Coronary artery (tissue), 2 donors: Measurements from ENCODE around the gene UNC5C.

Experiments
- DNase-seq: peaks from one replicate; pipeline ENCODE4 v3.0.0-alpha.2; 2017; ENCODE audit warnings: low spot score
- H3K27ac ChIP-seq, 2 donors: fragments of 200-600 bp; sonication (generic); one replicate each; pipeline ENCODE4 v1.5.1; 2016 to 2019
- H3K4me3 ChIP-seq: fragments of 200-600 bp; sonication (generic); 2 replicates; pipeline ENCODE4 v1.5.1; 2016; ENCODE audit warnings: mild to moderate bottlenecking, moderate library complexity
- TF ChIP-seq, protein P1 (sequence below): fragments of 200-600 bp; sonication (generic); IDR thresholded peaks from one replicate; pipeline ENCODE4 v1.5.1; 2019; ENCODE audit warnings: antibody characterized with exemption

Gene UNC5C

DNA sequence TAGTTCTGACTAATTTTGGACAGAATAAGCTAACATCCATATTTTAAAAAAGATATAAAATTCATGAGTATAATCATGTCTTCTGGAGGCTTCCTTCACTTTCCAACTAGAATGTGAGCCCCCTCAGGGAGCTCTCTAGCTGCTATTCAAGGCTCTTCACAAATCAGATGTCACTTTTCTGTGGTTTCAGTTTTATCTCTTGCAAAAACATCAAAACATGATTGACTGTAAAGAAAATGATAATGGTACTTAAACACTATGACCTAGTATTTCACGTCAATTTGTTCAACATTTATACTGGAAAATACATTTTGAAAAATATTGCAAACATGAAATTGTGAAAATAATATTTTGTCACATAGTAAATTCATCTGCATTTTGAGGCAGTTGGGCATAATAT is 234.2 kb downstream of the UNC5C start:
- no peak overlapping the region for H3K4me3 ChIP-seq
- DNase-seq: no peak
- TF ChIP-seq, protein P1, sequence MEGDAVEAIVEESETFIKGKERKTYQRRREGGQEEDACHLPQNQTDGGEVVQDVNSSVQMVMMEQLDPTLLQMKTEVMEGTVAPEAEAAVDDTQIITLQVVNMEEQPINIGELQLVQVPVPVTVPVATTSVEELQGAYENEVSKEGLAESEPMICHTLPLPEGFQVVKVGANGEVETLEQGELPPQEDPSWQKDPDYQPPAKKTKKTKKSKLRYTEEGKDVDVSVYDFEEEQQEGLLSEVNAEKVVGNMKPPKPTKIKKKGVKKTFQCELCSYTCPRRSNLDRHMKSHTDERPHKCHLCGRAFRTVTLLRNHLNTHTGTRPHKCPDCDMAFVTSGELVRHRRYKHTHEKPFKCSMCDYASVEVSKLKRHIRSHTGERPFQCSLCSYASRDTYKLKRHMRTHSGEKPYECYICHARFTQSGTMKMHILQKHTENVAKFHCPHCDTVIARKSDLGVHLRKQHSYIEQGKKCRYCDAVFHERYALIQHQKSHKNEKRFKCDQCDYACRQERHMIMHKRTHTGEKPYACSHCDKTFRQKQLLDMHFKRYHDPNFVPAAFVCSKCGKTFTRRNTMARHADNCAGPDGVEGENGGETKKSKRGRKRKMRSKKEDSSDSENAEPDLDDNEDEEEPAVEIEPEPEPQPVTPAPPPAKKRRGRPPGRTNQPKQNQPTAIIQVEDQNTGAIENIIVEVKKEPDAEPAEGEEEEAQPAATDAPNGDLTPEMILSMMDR: no peak
- H3K27ac ChIP-seq: no peak overlapping the region

DNA sequence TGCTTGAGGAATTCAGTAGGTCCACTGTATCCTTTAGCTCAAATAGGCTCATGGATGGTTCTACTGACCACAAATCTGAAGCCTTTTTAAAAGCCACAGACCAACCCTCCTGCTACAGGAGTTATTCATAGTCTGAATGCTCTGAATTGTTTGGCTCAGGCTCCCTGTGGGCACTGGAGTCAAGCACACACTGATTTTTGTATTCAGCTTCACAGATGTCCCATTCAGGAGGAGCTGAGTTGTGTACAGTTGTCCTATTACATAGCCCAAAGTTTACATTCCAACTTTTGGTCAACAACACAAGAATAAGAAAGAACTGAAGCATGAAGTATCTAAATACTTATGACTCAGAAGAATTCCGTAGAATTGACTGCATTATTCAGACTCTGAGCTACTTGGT is 243.9 kb downstream of the UNC5C start:
- TF ChIP-seq, protein P1: no peak
- no peak for DNase-seq
- no peak overlapping the region for H3K27ac ChIP-seq
- H3K4me3 ChIP-seq: no peak overlapping the region

DNA sequence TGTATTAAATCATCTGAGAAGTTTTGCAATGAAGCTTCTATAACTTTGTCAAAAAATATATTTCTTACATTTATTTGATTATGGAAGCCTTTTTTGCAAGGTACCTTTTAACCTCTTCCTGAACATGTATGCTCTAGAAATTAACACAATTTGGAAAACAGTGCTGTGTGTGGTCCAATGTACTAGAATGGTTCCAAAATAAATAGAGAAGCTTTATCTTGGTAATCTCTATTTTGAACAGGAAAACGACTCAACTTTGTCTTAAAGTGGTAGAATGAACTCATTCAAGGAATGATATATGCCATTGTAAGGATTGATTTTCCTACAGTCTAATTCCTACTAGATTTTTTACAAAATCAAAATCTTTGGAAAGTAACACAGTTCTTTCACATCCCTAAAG is 248.5 kb downstream of the UNC5C start:
- Histone ChIP-seq H3K4me3 (no peak overlapping the region), H3K27ac (no peak overlapping the region)
- DNase-seq: no peak
- TF ChIP-seq, protein P1: no peak

DNA sequence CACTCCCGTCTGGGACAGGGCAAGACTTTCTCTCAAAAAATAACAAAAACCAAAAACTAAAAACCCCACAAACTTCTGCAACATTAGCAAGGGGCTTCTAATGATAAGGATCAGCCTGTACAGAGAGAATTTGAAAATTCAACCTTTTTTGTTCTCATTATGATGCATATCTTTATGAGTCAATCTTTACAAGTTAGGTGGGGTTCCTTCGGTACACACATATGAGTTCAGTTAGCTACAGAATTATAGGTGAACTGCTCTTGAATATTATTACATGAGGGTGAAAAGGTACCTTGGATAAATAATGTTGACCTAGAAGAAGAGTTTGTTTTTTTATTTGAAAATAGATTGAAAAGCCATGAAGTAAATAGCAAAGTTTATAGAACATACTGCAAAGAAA is 252.7 kb downstream of the UNC5C start:
- Histone ChIP-seq H3K4me3 (no peak overlapping the region), H3K27ac (no peak overlapping the region)
- no peak for DNase-seq
- TF ChIP-seq, protein P1: no peak

DNA sequence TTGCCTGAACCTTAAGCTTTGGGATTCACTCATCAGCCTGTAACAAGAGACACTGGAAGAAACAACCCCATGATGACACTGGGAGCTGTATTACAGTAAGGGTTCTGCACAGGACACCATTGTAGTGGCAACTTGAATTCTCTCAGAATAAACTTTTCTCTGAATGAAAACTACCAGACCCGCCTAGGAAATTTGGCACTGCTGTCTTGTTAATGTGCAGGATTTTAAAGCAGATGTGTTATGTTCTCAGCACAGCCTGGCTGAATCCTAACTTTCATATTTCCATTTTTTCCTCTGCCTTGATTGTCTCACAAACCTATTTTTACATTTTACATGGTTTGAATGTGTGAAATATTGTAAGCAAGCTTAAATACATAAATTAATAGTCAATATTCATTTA is 253.6 kb downstream of the UNC5C start:
- DNase-seq: no peak
- TF ChIP-seq, protein P1: no peak
- Histone ChIP-seq H3K27ac (no peak overlapping the region), H3K4me3 (no peak overlapping the region)

DNA sequence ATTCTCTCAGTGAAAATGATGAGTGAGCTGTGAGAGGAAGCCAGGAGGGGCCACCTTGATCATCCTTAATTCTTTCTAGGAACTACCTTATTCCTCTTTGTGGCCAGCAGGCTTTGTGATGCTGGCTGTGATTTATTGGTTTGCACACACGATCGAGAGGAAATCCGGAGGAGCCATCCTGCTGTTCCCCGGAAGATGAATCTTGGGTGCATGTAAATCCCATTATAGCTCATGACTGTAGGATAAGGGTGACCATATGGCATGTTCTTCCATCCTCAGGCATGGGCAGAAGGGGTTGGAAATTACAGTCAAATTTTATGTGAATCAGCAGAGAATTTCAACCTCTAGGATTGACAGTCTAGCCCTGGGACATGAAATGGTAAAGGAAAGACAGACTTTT is 254.5 kb downstream of the UNC5C start:
- TF ChIP-seq, protein P1: no peak
- no peak for DNase-seq
- Histone ChIP-seq H3K4me3 (no peak overlapping the region), H3K27ac (no peak overlapping the region)

DNA sequence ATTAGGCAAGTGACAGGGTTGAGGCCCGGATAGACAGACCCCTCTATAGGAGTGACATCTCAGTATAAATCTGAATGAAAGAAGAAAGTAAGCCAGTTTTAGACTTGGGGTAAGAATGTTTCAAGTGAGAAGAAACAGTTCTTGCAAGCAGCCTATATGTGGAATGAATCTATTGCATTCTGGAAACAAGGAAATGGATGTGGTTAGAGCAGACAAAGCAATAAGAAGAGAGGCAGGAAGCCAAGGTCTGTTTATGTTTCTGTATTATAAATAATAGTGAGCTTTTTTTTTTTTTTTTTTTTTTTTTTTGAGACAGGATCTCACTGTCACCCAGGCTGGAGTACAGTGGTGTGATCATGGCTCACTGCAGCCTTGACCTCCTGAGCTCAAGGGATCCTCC is 255.8 kb downstream of the UNC5C start:
- Histone ChIP-seq H3K27ac (no peak overlapping the region), H3K4me3 (no peak overlapping the region)
- no peak for DNase-seq
- TF ChIP-seq, protein P1: no peak
